Bone marrow (tissue), 2 donors: ENCODE results near the gene SNRPB2.

Experiments
- DNase-seq, 2 donors: peaks; one replicate each; lab custom pipeline; 2025; lab: John Stamatoyannopoulos, UW

SNRPB2 gene

DNA sequence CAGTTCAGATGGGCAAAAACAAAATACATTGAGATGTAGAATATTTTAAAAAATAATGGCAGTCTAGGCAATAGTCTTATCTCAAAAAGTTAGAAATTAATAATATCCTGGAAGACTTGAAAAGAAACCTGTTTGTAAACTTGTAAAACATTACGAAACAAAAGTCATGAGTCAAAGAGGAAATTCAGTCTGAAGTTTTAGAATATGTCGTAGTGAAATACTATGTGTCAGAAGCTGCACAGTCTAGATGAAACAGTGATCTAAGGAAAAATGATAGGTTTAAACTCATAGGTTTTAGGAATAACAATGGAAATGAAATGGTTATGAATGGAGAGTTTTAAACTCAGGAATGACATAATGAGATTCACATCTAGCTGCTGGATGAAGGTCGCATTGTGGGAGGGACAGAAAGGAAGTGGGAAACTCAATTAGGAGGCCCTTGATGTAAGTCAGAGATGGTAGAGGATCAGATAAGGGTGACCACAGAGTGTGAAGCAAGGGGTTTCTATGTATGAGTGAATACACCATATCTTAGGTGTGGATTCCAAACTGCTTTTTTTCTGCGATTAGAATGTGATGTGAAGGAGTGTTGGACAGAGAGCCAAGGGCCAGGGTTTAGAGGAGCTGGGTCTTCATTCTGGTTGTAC, 2.8 kb downstream of the SNRPB2 start:
- DNase-seq, result no peak

- no peak for DNase-seq
Observed at GRCh38 chr20:16740365-16741072, 10.7 kb downstream of the SNRPB2 start.

- DNase-seq, result no peak
Observed at GRCh38 chr20:16744178-16744807, 14.5 kb downstream of the SNRPB2 start.

GRCh38 chr20:16745204-16745603, 15.4 kb downstream of the SNRPB2 start:
- DNase-seq, result no peak

DNA sequence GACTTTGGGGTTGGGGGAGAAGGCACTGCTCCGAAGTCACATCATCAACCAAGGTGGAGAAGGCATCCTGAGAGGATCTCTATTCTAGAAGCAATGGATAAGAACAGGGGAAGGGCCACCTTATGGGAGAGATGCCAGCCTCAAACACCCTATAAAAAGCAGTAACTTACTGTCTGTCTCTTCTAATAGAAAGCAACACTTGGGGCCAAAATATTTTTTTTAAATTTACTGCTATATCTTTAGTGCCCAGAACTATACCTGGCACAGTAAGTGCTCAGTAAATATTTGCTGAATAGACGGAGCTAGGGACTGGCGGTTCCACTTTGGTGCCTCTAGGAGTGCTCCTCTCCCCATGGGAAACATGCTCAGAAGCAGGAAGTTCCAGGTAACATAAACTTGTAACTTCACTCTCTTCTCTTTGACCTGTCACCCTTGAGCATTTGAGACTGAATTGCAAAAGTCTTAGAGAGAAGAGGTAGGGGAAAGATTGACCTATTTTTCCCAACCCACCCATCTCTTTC, 17.5 kb downstream of the SNRPB2 start:
- DNase-seq, result no peak

GRCh38 chr20:16748308-16748900, 18.6 kb downstream of the SNRPB2 start, which contains the start of gene OTOR:
OTOR (plus strand) TSS chr20:16748358; CDS start chr20:16748402, 44 bp downstream.
- no peak for DNase-seq

DNA sequence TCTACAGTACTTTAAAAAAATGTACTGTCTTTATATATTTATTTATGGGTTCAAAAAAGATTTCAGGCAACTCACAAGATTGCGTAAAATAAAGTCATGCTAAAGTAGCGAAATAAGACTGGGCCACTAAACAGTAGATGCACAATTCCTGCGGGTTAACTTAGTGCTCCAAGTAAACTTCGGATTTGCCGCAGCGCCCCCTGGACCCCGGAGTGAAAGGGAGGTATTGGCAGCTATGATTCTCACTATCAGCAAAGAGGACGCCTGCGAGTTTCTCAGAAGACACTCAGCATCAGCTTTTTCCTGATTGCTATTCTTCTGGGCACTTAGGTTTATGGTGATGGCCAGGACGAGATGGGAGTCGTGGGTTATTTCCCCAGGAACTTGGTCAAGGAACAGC, 19.7 kb downstream of the SNRPB2 start:
- no peak for DNase-seq

DNA sequence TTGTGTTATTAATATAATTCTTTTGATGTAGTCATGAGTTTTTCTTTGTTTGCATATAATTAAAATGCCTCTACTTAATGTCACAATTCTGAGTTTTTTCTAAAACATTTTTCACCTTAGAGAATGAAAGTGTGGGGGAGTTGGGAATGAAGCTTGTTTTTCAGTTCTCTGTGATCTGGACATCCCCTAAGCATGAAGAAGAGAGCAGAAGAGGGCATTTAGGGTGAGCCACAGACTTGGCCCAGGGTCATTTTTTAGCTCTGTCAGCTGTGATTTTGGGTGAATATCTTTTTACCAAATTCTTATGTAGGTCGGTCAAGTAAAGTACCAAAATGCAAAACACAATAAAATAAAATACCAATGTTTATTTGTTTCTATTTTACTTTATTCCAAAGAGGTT, 22.3 kb downstream of the SNRPB2 start:
- no peak for DNase-seq

DNA sequence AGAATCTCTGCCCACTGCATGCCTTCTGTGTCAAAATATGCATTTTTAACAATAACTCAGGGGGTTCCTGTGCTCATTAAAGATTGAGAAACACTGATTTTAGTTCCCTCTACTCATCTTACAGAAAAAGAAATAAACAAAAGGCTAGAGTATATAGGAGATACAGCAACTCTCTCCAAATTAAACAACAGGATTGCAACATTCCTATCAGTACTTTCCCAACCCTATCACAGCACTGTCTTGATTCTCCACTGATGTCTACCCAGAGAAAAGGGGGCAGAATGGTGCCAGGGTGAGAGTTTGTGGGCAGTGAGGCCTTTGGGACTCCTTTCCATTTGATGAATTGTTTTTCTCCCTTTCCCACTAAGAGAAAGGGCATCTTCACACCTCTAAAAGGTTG, 23.1 kb downstream of the SNRPB2 start:
- DNase-seq, result no peak

DNA sequence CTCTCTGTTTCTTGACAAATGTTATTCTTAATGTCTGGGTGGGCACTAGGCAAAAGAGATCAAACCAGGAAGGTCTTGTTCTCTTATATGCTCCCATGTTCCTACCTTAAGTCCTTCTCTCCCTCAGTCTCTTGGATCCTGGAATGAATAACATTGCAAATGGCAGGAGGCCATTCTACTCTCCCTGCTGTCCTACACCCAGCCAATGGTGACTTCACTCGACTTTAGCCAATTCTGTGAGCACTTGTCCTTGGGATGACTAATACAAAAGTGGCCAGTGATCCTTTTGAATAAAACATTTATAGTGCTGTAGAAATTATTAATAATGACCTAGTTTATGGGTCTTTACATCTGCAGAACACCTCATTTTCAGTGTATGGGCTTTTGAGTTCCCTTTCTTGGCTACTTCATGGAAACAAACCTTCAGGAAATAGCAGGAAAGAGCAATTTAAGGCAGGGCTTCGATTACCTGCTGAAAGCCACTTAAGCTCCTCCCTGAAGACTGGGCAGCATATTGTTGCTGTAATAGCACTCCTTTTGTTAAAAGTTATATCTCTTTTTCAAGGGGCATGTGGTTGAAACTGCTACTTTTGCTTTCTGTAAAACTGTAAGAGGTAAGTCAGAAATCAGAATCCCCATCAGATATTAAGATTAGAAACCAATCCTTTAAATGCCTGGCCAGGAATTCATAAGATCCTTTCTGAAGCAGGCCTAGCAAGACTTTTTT, 28.8 kb downstream of the SNRPB2 start:
- DNase-seq, result no peak

GRCh38 chr20:16759181-16759563, 29.3 kb downstream of the SNRPB2 start:
- DNase-seq, result no peak

- DNase-seq, result no peak
Observed at GRCh38 chr20:16760431-16761304, 30.8 kb downstream of the SNRPB2 start.

- DNase-seq, result peak in 1 of 2 donors; percentile 6
Observed at GRCh38 chr20:16761305-16761829, 31.5 kb downstream of the SNRPB2 start.

GRCh38 chr20:16764560-16764959, 34.7 kb downstream of the SNRPB2 start:
- DNase-seq, result no peak

DNA sequence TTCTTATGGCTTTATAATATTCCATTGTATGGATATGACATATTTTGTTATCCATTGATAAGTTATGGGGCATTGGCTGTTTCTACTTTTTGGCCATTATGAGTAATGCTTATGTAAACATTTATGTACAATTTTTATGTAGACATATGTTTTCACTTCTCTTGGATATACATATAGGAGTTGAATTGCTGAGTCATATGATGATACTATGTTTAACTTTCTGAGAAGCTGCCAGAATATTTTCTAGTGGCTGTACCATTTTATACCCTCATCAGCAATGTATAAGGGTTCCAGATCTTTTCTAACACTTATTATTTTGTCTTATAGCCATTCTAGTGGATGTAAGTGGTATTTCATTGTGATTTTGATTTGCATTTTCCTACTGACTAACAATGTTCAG, 41.4 kb downstream of the SNRPB2 start:
- DNase-seq, result no peak

DNA sequence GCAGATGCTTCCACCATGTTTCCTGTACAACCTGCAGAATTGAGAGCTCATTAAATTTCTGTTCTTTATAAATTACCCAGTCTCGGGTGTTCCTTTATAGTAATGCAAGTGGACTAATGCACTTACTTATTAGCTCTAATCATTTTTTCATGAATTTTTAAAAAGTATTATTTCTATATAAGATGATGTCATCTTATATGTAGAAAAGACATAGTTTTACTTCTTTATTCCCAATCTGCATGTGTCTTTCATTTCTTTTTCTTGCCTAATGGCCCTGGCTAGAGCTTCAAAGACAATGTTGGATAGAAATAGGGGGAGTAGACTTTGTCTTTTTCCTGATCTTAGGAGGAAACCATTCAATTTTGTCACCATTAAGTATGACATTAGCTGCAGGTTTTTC, 46.1 kb downstream of the SNRPB2 start:
- no peak for DNase-seq

DNA sequence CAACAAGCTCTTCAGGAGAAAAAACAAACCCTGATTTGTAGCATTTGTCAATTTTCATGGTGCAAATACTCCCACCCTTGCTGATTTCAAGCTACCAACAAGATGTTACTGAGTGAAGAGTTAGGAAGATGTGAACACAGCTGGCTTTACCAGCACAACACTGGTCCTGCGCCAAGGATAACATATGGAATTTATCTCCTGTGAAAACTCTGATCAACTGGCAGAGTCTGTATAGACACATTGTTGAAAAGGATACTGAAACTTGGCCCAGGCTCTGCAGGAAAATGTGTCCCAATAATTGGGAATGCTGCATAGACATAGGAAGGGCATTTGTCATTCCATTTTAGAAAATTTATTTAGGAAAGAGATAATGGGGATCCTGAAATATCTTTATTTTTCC, 47.3 kb downstream of the SNRPB2 start:
- no peak for DNase-seq

- DNase-seq, result no peak
Observed at GRCh38 chr20:16778159-16778558, 48.3 kb downstream of the SNRPB2 start.

DNA sequence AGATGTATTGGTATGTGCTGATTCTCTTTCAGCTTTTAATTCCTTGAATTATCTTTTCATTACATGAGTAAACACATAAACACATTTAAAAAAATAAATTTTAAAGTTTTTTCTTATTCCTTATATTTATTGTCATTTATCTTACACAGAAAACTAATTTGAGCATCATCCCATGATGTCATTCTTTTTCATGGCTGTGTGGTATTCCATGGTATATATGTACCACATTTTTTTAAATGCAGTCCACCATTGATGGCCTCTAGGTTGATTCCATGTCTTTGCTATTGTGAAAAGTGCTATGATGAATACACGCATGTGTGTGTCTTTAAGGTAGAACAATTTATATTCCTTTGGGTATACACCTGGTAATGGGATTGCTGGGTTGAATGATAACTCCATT, 51.7 kb downstream of the SNRPB2 start:
- DNase-seq, result no peak

GRCh38 chr20:16785226-16785625, 55.4 kb downstream of the SNRPB2 start:
- DNase-seq, result no peak
